Rectal smooth muscle tissue (tissue), 1 donor: Measurements from ENCODE around the gene BRSK1.

Source experiments
- H3K27ac ChIP-seq: one replicate; pipeline ENCODE4 v1.7.0; 2013; ENCODE audit warnings: low read depth, low read length, inconsistent platforms
- H3K27me3 ChIP-seq: one replicate; pipeline ENCODE4 v1.7.0; 2013; ENCODE audit warnings: low read length; ENCODE audit not compliant: control insufficient read depth, insufficient read depth
- H3K36me3 ChIP-seq: one replicate; pipeline ENCODE4 v1.7.0; 2013; ENCODE audit warnings: low read length; ENCODE audit not compliant: control insufficient read depth, insufficient read depth
- H3K4me1 ChIP-seq: one replicate; pipeline ENCODE4 v1.7.0; 2013; ENCODE audit warnings: low read length; ENCODE audit not compliant: control insufficient read depth, insufficient read depth
- H3K4me3 ChIP-seq: one replicate; pipeline ENCODE4 v1.7.0; 2013; ENCODE audit warnings: low read length
- H3K9ac ChIP-seq: one replicate; pipeline ENCODE4 v1.7.0; 2013; ENCODE audit warnings: low read length

BRSK1 gene

GRCh38 chr19:55305491-55305890 is 21.7 kb downstream of the BRSK1 start:
- Histone ChIP-seq H3K4me1 (no peaks in the 10 kb centered on the region), H3K4me3 (no peak overlapping the region), H3K36me3 (peaks cover 2% of the 10 kb centered on the region), H3K27me3 (no peaks in the 10 kb centered on the region), H3K9ac (no peak overlapping the region), H3K27ac (no peak overlapping the region)

GRCh38 chr19:55305983-55306562 is 22.3 kb downstream of the BRSK1 start:
- Histone ChIP-seq H3K36me3 (peaks cover 2% of the 10 kb centered on the region), H3K27me3 (no peaks in the 10 kb centered on the region), H3K4me3 (no peak overlapping the region), H3K4me1 (no peaks in the 10 kb centered on the region), H3K27ac (no peak overlapping the region), H3K9ac (no peak overlapping the region)

DNA sequence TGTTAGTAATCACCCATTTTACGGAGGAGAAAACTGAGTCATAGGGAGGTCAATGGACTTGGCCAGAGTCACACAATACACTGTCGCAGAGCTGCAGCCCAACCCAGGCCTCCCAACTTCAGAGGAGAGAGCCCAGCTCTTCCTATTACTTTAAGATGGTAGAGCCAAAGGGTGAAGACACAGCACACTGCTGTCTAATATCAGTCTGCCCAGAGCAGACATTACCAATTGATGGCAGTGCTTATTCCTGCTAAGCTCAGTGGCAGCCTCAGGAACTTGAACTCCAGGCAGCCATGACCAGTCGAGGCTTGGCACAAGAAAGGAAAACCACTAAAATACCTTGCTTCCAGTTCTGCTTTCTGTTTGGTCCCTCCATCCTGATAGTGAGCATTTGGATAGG is 22.9 kb downstream of the BRSK1 start:
- H3K4me3 ChIP-seq, result no peak overlapping the region
- peaks cover 2% of the 10 kb centered on the region for H3K36me3 ChIP-seq
- no peaks in the 10 kb centered on the region for H3K4me1 ChIP-seq
- no peak overlapping the region for H3K9ac ChIP-seq
- no peak overlapping the region for H3K27ac ChIP-seq
- no peaks in the 10 kb centered on the region for H3K27me3 ChIP-seq

DNA sequence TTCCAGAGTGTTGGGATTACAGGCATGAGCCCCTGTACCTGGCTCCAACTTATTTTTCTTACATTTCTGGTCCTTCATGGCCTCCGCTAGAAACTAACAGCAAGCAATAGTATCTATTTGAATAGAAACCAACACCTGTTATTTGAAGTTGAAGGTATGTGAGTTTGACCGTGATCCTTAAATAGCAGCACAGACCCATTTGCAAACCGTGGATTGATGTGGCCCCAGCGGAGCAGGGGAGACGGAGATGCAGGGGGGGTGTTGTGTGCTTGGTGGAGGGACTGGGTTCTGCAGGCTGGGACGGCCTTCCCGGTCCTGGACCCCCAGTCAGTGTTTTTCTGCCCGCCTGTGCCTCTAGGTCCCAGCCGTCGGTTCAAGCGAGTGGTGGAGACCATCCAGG is 24.5 kb downstream of the BRSK1 start:
- Histone ChIP-seq H3K4me1 (no peaks in the 10 kb centered on the region), H3K4me3 (no peak overlapping the region), H3K36me3 (peaks cover 2% of the 10 kb centered on the region), H3K9ac (no peak overlapping the region), H3K27ac (no peak overlapping the region), H3K27me3 (no peaks in the 10 kb centered on the region)

GRCh38 chr19:55309448-55309847 is 25.7 kb downstream of the BRSK1 start:
- Histone ChIP-seq H3K4me3 (no peak overlapping the region), H3K9ac (no peak overlapping the region), H3K27ac (no peak overlapping the region), H3K36me3 (peaks cover 2% of the 10 kb centered on the region), H3K27me3 (no peaks in the 10 kb centered on the region), H3K4me1 (no peaks in the 10 kb centered on the region)

DNA sequence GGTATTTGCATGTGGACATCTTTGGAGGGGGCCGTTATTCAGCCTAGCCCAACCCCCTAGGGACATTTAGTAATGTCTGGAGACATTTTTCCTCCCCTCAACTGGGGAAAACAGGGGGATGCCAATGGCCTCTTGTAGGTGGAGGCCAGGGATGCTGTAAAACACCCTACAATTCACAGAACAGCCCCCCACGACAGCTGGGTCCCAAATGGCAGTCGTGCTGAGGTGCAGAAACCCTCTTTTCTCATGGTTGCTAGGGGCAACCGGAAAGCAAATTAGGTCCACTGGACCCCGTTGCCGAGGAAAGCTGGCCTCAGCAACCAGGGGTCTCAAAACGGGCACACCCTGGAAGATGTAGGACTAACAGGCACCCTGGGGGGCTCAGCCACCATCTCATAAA is 26.7 kb downstream of the BRSK1 start:
- Histone ChIP-seq H3K27me3 (no peaks in the 10 kb centered on the region), H3K27ac (no peak overlapping the region), H3K36me3 (peaks cover 2% of the 10 kb centered on the region), H3K4me1 (no peaks in the 10 kb centered on the region), H3K9ac (no peak overlapping the region), H3K4me3 (no peak overlapping the region)

- H3K4me3 ChIP-seq, result no peak overlapping the region
- H3K27me3 ChIP-seq, result no peaks in the 10 kb centered on the region
- peaks cover 2% of the 10 kb centered on the region for H3K36me3 ChIP-seq
- H3K27ac ChIP-seq, result no peak overlapping the region
- no peak overlapping the region for H3K9ac ChIP-seq
- H3K4me1 ChIP-seq, result no peaks in the 10 kb centered on the region
Observed at GRCh38 chr19:55311397-55311796, 27.6 kb downstream of the BRSK1 start.

GRCh38 chr19:55311797-55312196 is 28.0 kb downstream of the BRSK1 start:
- no peak overlapping the region for H3K9ac ChIP-seq
- H3K36me3 ChIP-seq, result peaks cover under 1% of the 10 kb centered on the region
- no peak overlapping the region for H3K27ac ChIP-seq
- no peaks in the 10 kb centered on the region for H3K4me1 ChIP-seq
- H3K27me3 ChIP-seq, result no peaks in the 10 kb centered on the region
- H3K4me3 ChIP-seq, result no peak overlapping the region

- no peak overlapping the region for H3K9ac ChIP-seq
- H3K4me1 ChIP-seq, result no peaks in the 10 kb centered on the region
- no peaks in the 10 kb centered on the region for H3K27me3 ChIP-seq
- no peaks in the 10 kb centered on the region for H3K36me3 ChIP-seq
- no peak overlapping the region for H3K27ac ChIP-seq
- H3K4me3 ChIP-seq, result no peak overlapping the region
Observed at GRCh38 chr19:55312621-55313512, 29.1 kb downstream of the BRSK1 start.

GRCh38 chr19:55314396-55314795 is 30.6 kb downstream of the BRSK1 start:
- no peaks in the 10 kb centered on the region for H3K36me3 ChIP-seq
- H3K9ac ChIP-seq, result no peak overlapping the region
- H3K4me1 ChIP-seq, result no peaks in the 10 kb centered on the region
- H3K27me3 ChIP-seq, result no peaks in the 10 kb centered on the region
- no peak overlapping the region for H3K27ac ChIP-seq
- H3K4me3 ChIP-seq, result no peak overlapping the region

GRCh38 chr19:55315956-55316525 is 32.2 kb downstream of the BRSK1 start:
- H3K27me3 ChIP-seq, result peaks cover 3% of the 10 kb centered on the region
- no peaks in the 10 kb centered on the region for H3K36me3 ChIP-seq
- no peak overlapping the region for H3K27ac ChIP-seq
- no peaks in the 10 kb centered on the region for H3K4me1 ChIP-seq
- H3K4me3 ChIP-seq, result no peak overlapping the region
- H3K9ac ChIP-seq, result no peak overlapping the region

GRCh38 chr19:55316646-55317045 is 32.8 kb downstream of the BRSK1 start:
- Histone ChIP-seq H3K4me1 (no peaks in the 10 kb centered on the region), H3K9ac (no peak overlapping the region), H3K27ac (no peak overlapping the region), H3K36me3 (no peaks in the 10 kb centered on the region), H3K4me3 (no peak overlapping the region), H3K27me3 (peaks cover 4% of the 10 kb centered on the region)
